Glutamatergic neuron (in vitro differentiated cells): Measurements from ENCODE around the gene ATAD1. TPM values are rescaled to one million over a fixed set of nuclear protein-coding genes. Genes with fewer than 3 reads are reported as not detected.
"Not testable (repeated sequence)": the region's sequence is repeated elsewhere in the genome, so short reads cannot be mapped to it uniquely, and the experiment has no call there.

Experiments used
- DNase-seq: peaks from one replicate; pipeline ENCODE4 v3.0.0; 2022
- H3K27ac Mint-ChIP-seq: one replicate; pipeline ENCODE4 v1.8.0; 2020; ENCODE audit warnings: mild to moderate bottlenecking, mixed read lengths, inconsistent platforms; ENCODE audit not compliant: unreplicated experiment
- H3K27me3 Mint-ChIP-seq: one replicate; pipeline ENCODE4 v1.8.0; 2020; ENCODE audit warnings: mild to moderate bottlenecking, moderate library complexity, mixed read lengths, inconsistent platforms; ENCODE audit not compliant: unreplicated experiment
- H3K36me3 Mint-ChIP-seq: one replicate; pipeline ENCODE4 v1.8.0; 2020; ENCODE audit warnings: mild to moderate bottlenecking, mixed read lengths, inconsistent platforms; ENCODE audit not compliant: unreplicated experiment
- H3K4me1 Mint-ChIP-seq: one replicate; pipeline ENCODE4 v1.8.0; 2020; ENCODE audit warnings: mild to moderate bottlenecking, low read depth, mixed read lengths, inconsistent platforms; ENCODE audit not compliant: unreplicated experiment
- H3K4me3 Mint-ChIP-seq: one replicate; pipeline ENCODE4 v1.8.0; 2020; ENCODE audit warnings: mild to moderate bottlenecking, mixed read lengths, inconsistent platforms; ENCODE audit not compliant: unreplicated experiment
- H3K9me3 Mint-ChIP-seq: one replicate; pipeline ENCODE4 v1.8.0; 2020; ENCODE audit warnings: mild to moderate bottlenecking, moderate library complexity, mixed read lengths, inconsistent platforms; ENCODE audit not compliant: unreplicated experiment
- CTCF ChIP-seq: fragments of 200-600 bp; sonication (generic); IDR thresholded peaks from one replicate; pipeline ENCODE4 v1.5.0; 2021; ENCODE audit not compliant: partially characterized antibody, unreplicated experiment
- total RNA-seq: library from RNA; stranded (reverse); fragmentation: NEBNext Ultra II Directional; extraction: Animal tissue kit (Norgen Biotek cat#: 25700); gene quantifications from one replicate; pipeline ENCODE4 v1.2.1, GENCODE V29; 2021; ENCODE audit not compliant: unreplicated experiment

Gene ATAD1
- total RNA-seq, 1 donor from 2014 or later = 79.0 TPM

- no peak overlapping the region for H3K4me3 Mint-ChIP-seq
- H3K9me3 Mint-ChIP-seq = no peaks in the 10 kb centered on the region
- no peaks in the 10 kb centered on the region for H3K27me3 Mint-ChIP-seq
- peak; percentile 41 for DNase-seq
- no peaks in the 10 kb centered on the region for H3K4me1 Mint-ChIP-seq
- TF ChIP-seq CTCF = no peak
- H3K27ac Mint-ChIP-seq = no peak overlapping the region
- H3K36me3 Mint-ChIP-seq = no peaks in the 10 kb centered on the region
These were observed 32.7 kb upstream of the ATAD1 start for GRCh38 chr10:87850742-87851205.

- Mint-ChIP-seq H3K9me3 (no peaks in the 10 kb centered on the region), H3K36me3 (no peaks in the 10 kb centered on the region), H3K4me1 (no peaks in the 10 kb centered on the region), H3K27ac (no peak overlapping the region), H3K27me3 (no peaks in the 10 kb centered on the region), H3K4me3 (no peak overlapping the region)
- TF ChIP-seq CTCF = no peak
- no peak for DNase-seq
These were observed 31.0 kb upstream of the ATAD1 start for GRCh38 chr10:87849001-87849400.

GRCh38 chr10:87847550-87847949, 29.5 kb upstream of the ATAD1 start:
- no peak overlapping the region for H3K4me3 Mint-ChIP-seq
- no peaks in the 10 kb centered on the region for H3K27me3 Mint-ChIP-seq
- H3K9me3 Mint-ChIP-seq = no peaks in the 10 kb centered on the region
- no peak for TF ChIP-seq CTCF
- no peaks in the 10 kb centered on the region for H3K4me1 Mint-ChIP-seq
- H3K36me3 Mint-ChIP-seq = no peaks in the 10 kb centered on the region
- DNase-seq = no peak
- no peak overlapping the region for H3K27ac Mint-ChIP-seq

- not testable (repeated sequence) for H3K27me3 Mint-ChIP-seq, H3K4me1 Mint-ChIP-seq, H3K36me3 Mint-ChIP-seq, H3K9me3 Mint-ChIP-seq, H3K4me3 Mint-ChIP-seq, H3K27ac Mint-ChIP-seq, DNase-seq
These were observed 28.7 kb upstream of the ATAD1 start for GRCh38 chr10:87846711-87847110.

- no peak for DNase-seq
- TF ChIP-seq CTCF = no peak
- H3K4me1 Mint-ChIP-seq = no peaks in the 10 kb centered on the region
- H3K27me3 Mint-ChIP-seq = no peaks in the 10 kb centered on the region
- no peak overlapping the region for H3K4me3 Mint-ChIP-seq
- H3K27ac Mint-ChIP-seq = no peak overlapping the region
- H3K36me3 Mint-ChIP-seq = no peaks in the 10 kb centered on the region
- no peaks in the 10 kb centered on the region for H3K9me3 Mint-ChIP-seq
These were observed 28.0 kb upstream of the ATAD1 start for GRCh38 chr10:87846023-87846422.

- H3K27ac Mint-ChIP-seq = no peak overlapping the region
- no peaks in the 10 kb centered on the region for H3K27me3 Mint-ChIP-seq
These were observed 27.6 kb upstream of the ATAD1 start for GRCh38 chr10:87845624-87845998.

More at GRCh38 chr10:87845624-87845998, 27.6 kb upstream of the ATAD1 start:
- Mint-ChIP-seq H3K9me3 (no peaks in the 10 kb centered on the region), H3K4me3 (no peak overlapping the region), H3K36me3 (no peaks in the 10 kb centered on the region), H3K4me1 (no peaks in the 10 kb centered on the region)
- no peak for DNase-seq
- no peak for TF ChIP-seq CTCF
